Vagina (tissue), 2 donors: ENCODE data around the gene MLXIPL. TPM values are rescaled to one million over a fixed set of nuclear protein-coding genes. Genes with fewer than 3 reads are reported as not detected.
A peak's percentile ranks its signal among the peaks of the same experiment; 100 is the strongest.

Experiments
- DNase-seq, 2 donors: peaks; one replicate each; pipeline ENCODE4 v3.0.0-alpha.2; 2017; ENCODE audit errors: extremely low spot score in 2 of 2
- H3K27ac ChIP-seq: fragments of 200-600 bp; sonication (generic); one replicate; pipeline ENCODE4 v1.5.1; 2019
- H3K27me3 ChIP-seq: fragments of 200-600 bp; sonication (generic); one replicate; pipeline ENCODE4 v1.5.1; 2019
- H3K36me3 ChIP-seq, 2 donors: fragments of 200-600 bp; sonication (generic); one replicate each; pipeline ENCODE4 v1.5.1; 2017 to 2019
- H3K4me1 ChIP-seq: fragments of 200-600 bp; sonication (generic); one replicate; pipeline ENCODE4 v1.5.1; 2019
- H3K4me3 ChIP-seq, 2 donors: fragments of 200-600 bp; sonication (generic); 1 replicate in 1 of 2; 2 replicates in 1 of 2; pipeline ENCODE4 v1.5.1; 2016 to 2019
- H3K9me3 ChIP-seq: fragments of 200-600 bp; sonication (generic); one replicate; pipeline ENCODE4 v1.5.1; 2019
- CTCF ChIP-seq, 3 experiments: fragments of 450-650 bp in 2 of 3; fragments of 200-600 bp in 1 of 3; sonication (generic) in 1 of 3; IDR thresholded peaks; one replicate each; pipeline ENCODE4 v1.5.1; 2017 to 2019; ENCODE audit warnings: antibody characterized with exemption in 3 of 3, mild to moderate bottlenecking in 2 of 3, moderate library complexity in 2 of 3
- POLR2A ChIP-seq, 2 donors: fragments of 450-650 bp; IDR thresholded peaks; one replicate each; pipeline ENCODE4 v1.6.1; 2017; ENCODE audit warnings: antibody characterized with exemption in 2 of 2, mild to moderate bottlenecking in 2 of 2, moderate library complexity in 2 of 2
- POLR2AphosphoS5 ChIP-seq, 2 donors: sonication (generic); formaldehyde crosslinking; IDR thresholded peaks; one replicate each; pipeline ENCODE4 v1.9.0; 2017; ENCODE audit warnings: antibody characterized with exemption in 2 of 2, mild to moderate bottlenecking in 2 of 2, low read depth in 1 of 2; ENCODE audit not compliant: insufficient read depth in 1 of 2
- intact Hi-C: fragments of 100-400 bp; cut with DNase I; formaldehyde crosslinking; loops from one replicate; pipeline ENCODE4 v1.15.1; 2023
- total RNA-seq: library from RNA; depleted of rRNA; stranded (reverse); fragments of >200 nt; gene quantifications from one replicate; pipeline ENCODE4 v1.2.3, GENCODE V29; 2016

Gene MLXIPL
- total RNA-seq, 1 donor from 2014 or later, result 6.1 TPM

- H3K4me1 ChIP-seq, result peaks cover 18% of the 10 kb centered on the region
- no peaks in the 10 kb centered on the region for H3K27me3 ChIP-seq
- no peak for TF ChIP-seq POLR2AphosphoS5 (IDR thresholded peaks at IDR 0.05; ENCODE audit: insufficient read depth in 1 of 2, low read depth in 1 of 2)
- no peak for TF ChIP-seq POLR2A (IDR thresholded peaks at IDR 0.05)
- no peak for TF ChIP-seq CTCF (IDR thresholded peaks at IDR 0.05)
- no peaks in the 10 kb centered on the region for H3K36me3 ChIP-seq
- peak overlapping the region in 1 of 2 donors; percentile 97 for H3K4me3 ChIP-seq
- DNase-seq, result no peak
- H3K9me3 ChIP-seq, result no peaks in the 10 kb centered on the region
- intact Hi-C loops, result loop anchor here (10.0 kb wide), 1 partner anchor 64 kb away; no protein-coding TSS in a partner anchor
- no peak overlapping the region for H3K27ac ChIP-seq
Observed at GRCh38 chr7:73669288-73669701, 45.0 kb upstream of the MLXIPL start.

- DNase-seq, result no peak
- no peaks in the 10 kb centered on the region for H3K36me3 ChIP-seq
- no peak overlapping the region for H3K27ac ChIP-seq
- TF ChIP-seq CTCF (IDR thresholded peaks at IDR 0.05) (no peak), POLR2A (IDR thresholded peaks at IDR 0.05) (no peak)
- H3K4me3 ChIP-seq, result peak overlapping the region; percentile 58 to 97
- no peaks in the 10 kb centered on the region for H3K9me3 ChIP-seq
- intact Hi-C loops, result loop anchor here (10.0 kb wide), 1 partner anchor 64 kb away; no protein-coding TSS in a partner anchor
- no peaks in the 10 kb centered on the region for H3K27me3 ChIP-seq
- peaks cover 18% of the 10 kb centered on the region for H3K4me1 ChIP-seq
Observed at GRCh38 chr7:73668886-73669230, 44.5 kb upstream of the MLXIPL start.

GRCh38 chr7:73668103-73668885 is 44.0 kb upstream of the MLXIPL start:
- no peaks in the 10 kb centered on the region for H3K36me3 ChIP-seq
- H3K4me3 ChIP-seq, result peak overlapping the region; percentile 58 to 97
- H3K27ac ChIP-seq, result no peak overlapping the region
- no peak for DNase-seq
- H3K9me3 ChIP-seq, result no peaks in the 10 kb centered on the region
- intact Hi-C loops, result loop anchor here (10.0 kb wide), 1 partner anchor 63 kb away; no protein-coding TSS in a partner anchor
- no peaks in the 10 kb centered on the region for H3K27me3 ChIP-seq
- TF ChIP-seq CTCF (IDR thresholded peaks at IDR 0.05) (no peak), POLR2AphosphoS5 (IDR thresholded peaks at IDR 0.05; ENCODE audit: insufficient read depth in 1 of 2, low read depth in 1 of 2) (no peak), POLR2A (IDR thresholded peaks at IDR 0.05) (no peak)
- peaks cover 18% of the 10 kb centered on the region for H3K4me1 ChIP-seq

GRCh38 chr7:73667344-73668102 is 43.2 kb upstream of the MLXIPL start, which contains the start of gene VPS37D:
Gene VPS37D, plus strand, starts transcription at chr7:73667831. Its CDS starts 128 bp downstream, at chr7:73667959.
- H3K9me3 ChIP-seq, result no peaks in the 10 kb centered on the region
- H3K4me1 ChIP-seq, result peaks cover 18% of the 10 kb centered on the region
- TF ChIP-seq CTCF (IDR thresholded peaks at IDR 0.05) (peak; percentile 47 to 65 (median 55)), POLR2AphosphoS5 (IDR thresholded peaks at IDR 0.05; ENCODE audit: insufficient read depth in 1 of 2, low read depth in 1 of 2) (no peak), POLR2A (IDR thresholded peaks at IDR 0.05) (peak in 1 of 2 donors; percentile 38)
- H3K36me3 ChIP-seq, result no peaks in the 10 kb centered on the region
- H3K27me3 ChIP-seq, result no peaks in the 10 kb centered on the region
- H3K4me3 ChIP-seq, result peak within 1 kb of the TSS; percentile 58 to 97
- DNase-seq, result no peak
- no peak within 1 kb of the TSS for H3K27ac ChIP-seq
- intact Hi-C loops, result loop anchor here (10.0 kb wide), 1 partner anchor 63 kb away; no protein-coding TSS in a partner anchor
